Dedifferentiated amniotic fluid mesenchymal stem cell (primary cell): ENCODE measurements around the gene PSMB11.

ENCODE experiments used
- DNase-seq: peaks from one replicate; pipeline ENCODE4 v3.0.0-alpha.2; 2016; ENCODE audit errors: extremely low spot score

PSMB11 gene

GRCh38 chr14:23015618-23016017 is 26.4 kb upstream of the PSMB11 start:
- no peak for DNase-seq

GRCh38 chr14:23017091-23017490 is 24.9 kb upstream of the PSMB11 start:
- DNase-seq: no peak

GRCh38 chr14:23018107-23018506 is 23.9 kb upstream of the PSMB11 start:
- DNase-seq: no peak

GRCh38 chr14:23020143-23021128 is 21.6 kb upstream of the PSMB11 start:
- no peak for DNase-seq

GRCh38 chr14:23021434-23021833 is 20.6 kb upstream of the PSMB11 start:
- no peak for DNase-seq

GRCh38 chr14:23021889-23022442 is 20.0 kb upstream of the PSMB11 start:
- no peak for DNase-seq

GRCh38 chr14:23023022-23023794 is 18.8 kb upstream of the PSMB11 start:
- DNase-seq: no peak

- DNase-seq: no peak
These were observed 18.2 kb upstream of the PSMB11 start for GRCh38 chr14:23023795-23024152.

- no peak for DNase-seq
These were observed 17.4 kb upstream of the PSMB11 start for GRCh38 chr14:23024612-23025075.

GRCh38 chr14:23025151-23025814 is 16.7 kb upstream of the PSMB11 start:
- DNase-seq: no peak

GRCh38 chr14:23028799-23029198 is 13.2 kb upstream of the PSMB11 start:
- no peak for DNase-seq

- DNase-seq: no peak
These were observed 11.1 kb upstream of the PSMB11 start for GRCh38 chr14:23030936-23031335.

GRCh38 chr14:23033251-23033727 is 8.7 kb upstream of the PSMB11 start:
- no peak for DNase-seq

- DNase-seq: no peak
These were observed 8.1 kb upstream of the PSMB11 start for GRCh38 chr14:23033801-23034497.

GRCh38 chr14:23034498-23035302 is 7.3 kb upstream of the PSMB11 start, which contains the start of gene PSMB5:
Gene PSMB5, minus strand, starts transcription at chr14:23034900. Its CDS starts 19 bp downstream, at chr14:23034881.
- DNase-seq: peak; percentile 94

- DNase-seq: no peak
These were observed 6.5 kb upstream of the PSMB11 start for GRCh38 chr14:23035303-23036144.

- no peak for DNase-seq
These were observed 1.9 kb upstream of the PSMB11 start for GRCh38 chr14:23040100-23040499.

GRCh38 chr14:23041729-23042128 is 283 bp upstream of the PSMB11 start:
- DNase-seq: no peak

GRCh38 chr14:23043145-23043544 is 1.1 kb downstream of the PSMB11 start:
- DNase-seq: no peak
